C4-2B (cell line): Measurements from ENCODE around the gene ATP6V0E2.

Experiments used
- CTCF ChIP-seq: fragments of 450-650 bp; conservative IDR thresholded peaks from 2 replicates; pipeline ENCODE4 v1.5.1; 2017; ENCODE audit warnings: mild to moderate bottlenecking
- ZFX ChIP-seq: fragments of 450-650 bp; IDR thresholded peaks from 2 replicates; pipeline ENCODE4 v1.6.1; 2017

- TF ChIP-seq CTCF (no peak), ZFX (no peak)
Observed at GRCh38 chr7:149880638-149881311, 7.0 kb downstream of the ATP6V0E2 start.
